ELF-1 (cell line): ENCODE data around the gene SPATA2L.
"Not testable (repeated sequence)": the region's sequence is repeated elsewhere in the genome, so short reads cannot be mapped to it uniquely, and the experiment has no call there.

ENCODE experiments used
- DNase-seq: peaks from one replicate; pipeline ENCODE4 v3.0.0-alpha.2; 2016; ENCODE audit warnings: low read depth, low spot score

Gene SPATA2L

GRCh38 chr16:89690392-89690901 is 11.1 kb downstream of the SPATA2L start:
- no peak for DNase-seq

GRCh38 chr16:89689621-89690020 is 11.9 kb downstream of the SPATA2L start:
- not testable (repeated sequence) for DNase-seq

- DNase-seq: no peak
Measured at GRCh38 chr16:89689142-89689541, 12.4 kb downstream of the SPATA2L start.

GRCh38 chr16:89688395-89688794 is 13.1 kb downstream of the SPATA2L start:
- no peak for DNase-seq

- DNase-seq: peak; percentile 71
Measured at GRCh38 chr16:89687092-89687940, 14.2 kb downstream of the SPATA2L start.

- DNase-seq: peak; percentile 96
Measured at GRCh38 chr16:89686520-89687091, 14.9 kb downstream of the SPATA2L start, which contains the start of gene CDK10. CDK10 (plus strand) TSS chr16:89686689; CDS start chr16:89686711, 22 bp downstream.

- DNase-seq: no peak
Measured at GRCh38 chr16:89685916-89686315, 15.6 kb downstream of the SPATA2L start.

GRCh38 chr16:89678258-89678657 is 23.2 kb downstream of the SPATA2L start:
- no peak for DNase-seq

- no peak for DNase-seq
Measured at GRCh38 chr16:89672177-89672941, 29.1 kb downstream of the SPATA2L start.

- not testable (repeated sequence) for DNase-seq
Measured at GRCh38 chr16:89671565-89671964, 29.9 kb downstream of the SPATA2L start.

- DNase-seq: no peak
Measured at GRCh38 chr16:89670496-89671431, 30.7 kb downstream of the SPATA2L start.

GRCh38 chr16:89669755-89670154 is 31.8 kb downstream of the SPATA2L start:
- DNase-seq: no peak

- no peak for DNase-seq
Measured at GRCh38 chr16:89668790-89669158, 32.7 kb downstream of the SPATA2L start.

GRCh38 chr16:89667633-89668032 is 33.9 kb downstream of the SPATA2L start:
- DNase-seq: no peak

GRCh38 chr16:89667000-89667399 is 34.5 kb downstream of the SPATA2L start:
- peak; percentile 60 for DNase-seq

GRCh38 chr16:89664238-89664637 is 37.3 kb downstream of the SPATA2L start:
- not testable (repeated sequence) for DNase-seq

- no peak for DNase-seq
Measured at GRCh38 chr16:89661215-89661614, 40.3 kb downstream of the SPATA2L start.

- DNase-seq: no peak
Measured at GRCh38 chr16:89660146-89660545, 41.4 kb downstream of the SPATA2L start.

GRCh38 chr16:89658221-89658879 is 43.2 kb downstream of the SPATA2L start:
- DNase-seq: peak; percentile 53

- peak; percentile 96 for DNase-seq
Measured at GRCh38 chr16:89657442-89658220, 43.9 kb downstream of the SPATA2L start, which contains the start of the genes CHMP1A and SPATA33. CHMP1A (minus strand) TSS chr16:89657708; CDS start chr16:89657588, 120 bp downstream. SPATA33 (plus strand) TSS chr16:89657836; CDS start chr16:89657912, 76 bp downstream.
